Activated gamma-delta T cell treated with Interleukin-2 at 50 U/mL for 16 hours (primary cell): ENCODE data around the gene TMEM131.
"Not testable (repeated sequence)": the region's sequence is repeated elsewhere in the genome, so short reads cannot be mapped to it uniquely, and the experiment has no call there.

Source experiments
- DNase-seq: peaks from one replicate; pipeline ENCODE4 v3.0.0-alpha.2; 2020

TMEM131 gene

GRCh38 chr2:97985998-97986397 is 9.8 kb downstream of the TMEM131 start:
- DNase-seq: no peak

- no peak for DNase-seq
Observed at GRCh38 chr2:97983698-97984097, 12.1 kb downstream of the TMEM131 start.

- DNase-seq: no peak
Observed at GRCh38 chr2:97983134-97983533, 12.6 kb downstream of the TMEM131 start.

- DNase-seq: no peak
Observed at GRCh38 chr2:97982621-97983020, 13.1 kb downstream of the TMEM131 start.

GRCh38 chr2:97981961-97982360 is 13.8 kb downstream of the TMEM131 start:
- no peak for DNase-seq

- DNase-seq: no peak
Observed at GRCh38 chr2:97979904-97980303, 15.8 kb downstream of the TMEM131 start.

- no peak for DNase-seq
Observed at GRCh38 chr2:97974471-97974870, 21.3 kb downstream of the TMEM131 start.

GRCh38 chr2:97970293-97971060 is 25.3 kb downstream of the TMEM131 start:
- DNase-seq: no peak

GRCh38 chr2:97969081-97970067 is 26.4 kb downstream of the TMEM131 start:
- DNase-seq: no peak

- DNase-seq: no peak
Observed at GRCh38 chr2:97967931-97968627, 27.7 kb downstream of the TMEM131 start.

- DNase-seq: no peak
Observed at GRCh38 chr2:97967216-97967592, 28.5 kb downstream of the TMEM131 start.

GRCh38 chr2:97966545-97967215 is 29.1 kb downstream of the TMEM131 start:
- no peak for DNase-seq

GRCh38 chr2:97965116-97965515 is 30.6 kb downstream of the TMEM131 start:
- DNase-seq: no peak

- no peak for DNase-seq
Observed at GRCh38 chr2:97963880-97964279, 31.9 kb downstream of the TMEM131 start.

GRCh38 chr2:97963079-97963406 is 32.7 kb downstream of the TMEM131 start:
- DNase-seq: no peak

GRCh38 chr2:97961534-97961933 is 34.2 kb downstream of the TMEM131 start:
- no peak for DNase-seq

GRCh38 chr2:97958184-97958583 is 37.6 kb downstream of the TMEM131 start:
- no peak for DNase-seq

- DNase-seq: no peak
Observed at GRCh38 chr2:97957432-97958183, 38.1 kb downstream of the TMEM131 start.

- DNase-seq: not testable (repeated sequence)
Observed at GRCh38 chr2:97956753-97957152, 39.0 kb downstream of the TMEM131 start.

- DNase-seq: no peak
Observed at GRCh38 chr2:97953853-97954252, 41.9 kb downstream of the TMEM131 start.

GRCh38 chr2:97952357-97952756 is 43.4 kb downstream of the TMEM131 start:
- DNase-seq: no peak

GRCh38 chr2:97951155-97951680 is 44.5 kb downstream of the TMEM131 start:
- DNase-seq: no peak
